CD4-positive, alpha-beta T cell treated with Interleukin-17A for 1 hour (primary cell): ENCODE data around the gene NTM.

Source experiments
- DNase-seq: peaks from one replicate; pipeline ENCODE4 v3.0.0-alpha.2; 2020

NTM gene

DNA sequence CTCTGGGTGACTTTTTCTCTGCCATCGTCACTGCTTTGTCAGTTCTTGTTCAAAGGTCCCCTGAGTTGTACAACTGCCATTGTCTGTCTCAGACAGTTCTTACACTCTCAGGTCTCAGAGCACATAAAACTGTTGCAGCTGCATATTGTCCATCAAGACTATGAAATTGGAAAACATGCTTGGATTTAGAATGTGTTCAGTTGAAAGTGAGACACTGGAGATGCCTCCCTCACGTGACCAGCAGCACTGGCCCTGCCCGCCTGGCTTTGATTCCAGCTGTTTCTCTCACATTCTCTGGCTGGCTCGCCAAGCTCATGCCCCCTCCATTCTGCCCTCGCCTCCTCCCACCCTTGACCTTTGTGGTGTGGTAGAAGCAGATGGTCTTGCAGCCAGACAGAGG is 244.2 kb downstream of the NTM start:
- DNase-seq: no peak

DNA sequence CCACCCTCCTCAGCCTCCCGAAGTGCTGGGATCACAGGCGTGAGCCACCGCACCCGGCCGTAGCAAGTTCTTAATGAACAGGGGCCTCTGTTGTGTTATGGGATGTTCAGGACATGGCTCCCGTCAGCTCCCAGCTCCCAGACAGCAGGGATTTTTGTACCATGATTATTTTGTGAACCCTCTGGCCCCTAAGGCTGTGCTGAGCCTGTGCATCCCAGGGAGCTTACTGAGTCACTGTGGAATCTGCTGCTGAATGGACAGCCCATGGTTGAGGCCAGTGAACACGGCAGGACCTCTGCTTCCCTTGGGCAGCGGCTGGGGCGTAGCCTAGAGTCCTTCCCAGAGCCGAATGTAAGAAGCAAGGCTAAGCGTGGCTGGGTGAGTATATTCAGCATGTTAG is 245.2 kb downstream of the NTM start:
- no peak for DNase-seq

DNA sequence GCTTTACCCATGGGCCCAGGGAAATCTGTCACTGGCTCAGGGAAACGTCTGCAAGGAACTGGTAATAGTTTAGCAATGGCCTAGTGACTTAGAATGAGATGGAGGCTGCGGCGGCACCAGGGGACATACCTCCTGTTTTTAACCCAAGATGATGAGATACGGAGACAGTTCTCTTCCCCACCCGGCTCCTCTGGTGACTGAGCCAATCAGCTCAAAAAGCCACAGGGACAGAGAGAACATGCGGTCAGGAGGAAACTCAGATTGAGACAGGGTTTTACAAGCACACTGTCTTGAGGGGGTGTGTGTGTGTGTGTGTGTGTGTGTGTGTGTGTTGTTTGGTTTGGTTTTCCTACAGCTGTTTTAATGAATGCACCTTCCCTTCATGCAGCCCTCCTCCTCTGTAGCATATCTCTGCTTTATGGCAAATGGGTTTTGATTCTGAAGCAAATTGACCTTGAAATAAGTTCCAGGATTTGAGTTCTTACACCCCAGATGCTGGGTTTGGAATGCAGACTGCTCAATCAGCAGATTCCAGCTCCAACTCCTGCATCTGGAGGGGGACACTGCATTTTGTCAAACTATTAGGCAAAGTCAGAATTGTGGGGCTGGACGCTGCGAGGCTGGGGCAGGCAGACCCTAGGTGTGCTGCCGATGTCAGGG is 246.2 kb downstream of the NTM start:
- DNase-seq: no peak

DNA sequence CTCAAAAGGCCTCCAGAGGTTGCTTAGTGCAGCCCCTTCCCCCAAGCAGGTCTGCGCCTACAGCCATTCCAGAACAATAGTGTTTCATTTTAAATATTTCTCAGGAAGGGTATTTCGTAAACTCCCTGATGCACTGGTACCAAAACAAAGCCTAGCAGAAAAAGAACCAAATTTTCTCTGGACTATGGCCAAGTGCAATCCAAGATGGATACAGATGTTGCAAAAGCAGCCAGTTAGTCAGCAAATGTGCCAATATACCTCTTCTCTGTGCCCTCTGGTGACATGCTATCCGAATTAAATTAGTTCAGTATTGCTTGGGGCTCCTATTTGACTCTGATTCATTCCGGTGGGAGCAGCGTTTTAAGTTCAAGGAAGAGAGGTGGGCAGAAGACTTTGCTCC is 247.8 kb downstream of the NTM start:
- DNase-seq: no peak

DNA sequence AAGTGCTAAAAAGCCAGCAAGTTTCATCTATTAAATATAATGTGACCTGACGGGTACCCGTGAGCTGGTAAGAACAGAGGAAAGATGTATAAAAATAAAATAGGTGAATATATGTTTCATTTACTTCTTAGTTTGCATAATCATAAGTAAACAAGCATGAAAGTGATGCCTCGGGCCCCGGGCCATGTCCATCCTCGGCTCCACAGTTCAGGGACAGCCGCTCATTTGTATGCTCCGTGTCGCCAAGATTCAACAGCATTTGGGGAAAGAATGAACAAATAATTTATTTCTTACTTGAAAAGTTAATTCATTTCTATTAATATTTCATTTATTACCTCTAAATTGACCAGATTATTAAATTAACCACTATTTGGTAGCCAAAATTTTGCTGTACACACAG is 251.8 kb downstream of the NTM start:
- DNase-seq: no peak

DNA sequence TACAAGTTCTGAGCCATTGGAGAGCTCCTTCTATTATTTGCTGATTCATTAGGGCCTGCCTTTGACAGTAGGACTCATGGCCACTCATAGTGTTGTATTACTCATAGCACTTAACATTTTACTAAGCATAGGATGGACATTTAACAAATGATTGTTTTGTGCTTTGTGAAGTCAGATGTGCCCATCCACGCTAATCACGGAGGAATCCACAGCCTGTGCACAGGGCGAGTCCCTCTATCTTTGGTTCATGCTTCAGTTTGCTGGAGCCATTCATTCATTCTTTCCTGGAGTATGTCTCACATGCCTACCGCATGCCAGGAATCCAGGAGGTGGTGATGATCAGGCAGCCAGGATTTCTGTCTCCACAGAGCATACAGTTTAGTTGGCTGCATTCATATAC is 254.1 kb downstream of the NTM start:
- no peak for DNase-seq

DNA sequence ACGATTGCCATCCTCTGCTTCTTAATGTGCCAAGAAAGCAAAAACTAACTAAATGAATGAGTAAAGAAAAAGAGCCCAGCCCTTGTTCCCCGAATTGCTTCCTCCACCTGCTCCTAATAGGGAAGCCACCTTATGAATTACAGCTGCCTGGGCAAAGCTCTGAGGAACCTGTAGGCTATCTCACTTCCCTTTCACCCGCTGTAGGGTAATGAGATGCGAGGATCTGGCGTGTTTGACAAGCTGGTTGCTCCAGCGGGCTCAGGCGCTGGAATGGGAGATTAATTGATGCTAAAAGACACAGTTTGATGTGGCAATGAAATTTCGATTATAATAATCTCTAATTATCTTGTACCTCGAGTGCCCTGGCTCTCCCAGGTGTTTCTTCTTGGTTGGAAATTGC is 256.4 kb downstream of the NTM start:
- DNase-seq: no peak

DNA sequence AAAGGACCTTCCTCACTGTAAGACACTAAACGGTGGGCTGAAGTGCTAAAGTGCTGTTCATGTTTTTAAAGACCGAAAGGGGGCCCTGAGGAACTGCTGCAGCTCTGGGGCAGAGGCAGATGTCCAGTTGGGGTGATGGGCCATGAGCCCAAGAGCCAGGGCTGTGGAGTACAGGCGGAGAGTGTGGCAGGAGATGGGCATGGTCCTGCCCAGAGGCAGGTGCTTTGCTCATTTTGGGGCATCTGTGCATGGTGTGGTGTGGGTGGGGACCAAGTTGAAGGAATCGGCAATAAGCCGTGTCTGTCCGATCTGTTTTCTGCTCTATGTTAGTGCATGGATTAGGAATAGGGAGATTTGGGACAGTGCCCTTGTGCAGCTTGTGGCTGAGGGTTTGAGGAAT is 258.3 kb downstream of the NTM start:
- no peak for DNase-seq

DNA sequence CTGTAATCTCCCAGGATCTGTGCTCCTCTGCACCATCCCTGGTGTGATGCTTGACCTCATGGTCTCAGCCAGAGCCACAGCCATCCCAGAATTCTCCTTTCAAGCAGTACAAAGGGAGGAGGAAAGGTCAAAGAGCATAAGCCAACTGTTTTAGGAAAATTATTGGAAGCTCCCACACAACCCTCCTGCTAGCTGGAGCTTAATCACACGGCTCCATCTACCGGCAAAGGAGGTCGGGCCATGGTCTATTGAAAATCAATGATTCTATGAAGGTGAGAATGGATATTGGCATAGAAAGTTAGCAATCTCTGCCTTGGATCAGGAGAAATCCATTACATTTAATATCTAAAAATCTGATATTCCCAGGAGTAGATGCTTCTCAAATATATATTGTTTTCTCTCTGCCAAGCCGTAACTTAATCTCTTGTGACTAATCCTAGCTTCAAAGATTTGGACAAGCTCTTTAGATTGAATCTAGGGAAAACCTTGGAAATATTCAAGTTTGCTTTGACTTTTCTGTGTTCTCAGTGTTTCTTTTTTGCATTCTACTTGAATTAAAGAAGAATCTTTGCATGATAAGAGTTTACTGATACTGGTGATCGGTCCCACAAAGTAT is 259.6 kb downstream of the NTM start:
- no peak for DNase-seq

DNA sequence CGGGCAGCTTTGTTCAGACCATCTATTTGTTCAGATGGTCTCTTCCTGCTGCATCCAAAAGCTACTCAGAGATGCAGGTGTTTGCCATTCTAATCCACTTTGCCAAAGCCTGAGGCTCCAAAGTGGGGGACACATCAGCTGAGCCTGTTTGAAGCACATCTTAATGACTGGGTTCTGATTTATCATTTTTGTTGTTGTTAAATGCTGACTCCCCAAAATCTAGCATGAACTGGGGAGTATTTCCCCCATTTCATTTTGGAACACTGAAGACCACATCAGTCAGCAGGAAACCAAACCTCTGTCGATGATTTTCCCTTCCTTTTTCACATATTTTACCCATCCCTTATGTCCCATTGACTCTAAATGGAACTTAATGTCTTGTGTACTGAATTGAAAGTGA is 262.6 kb downstream of the NTM start:
- DNase-seq: no peak

DNA sequence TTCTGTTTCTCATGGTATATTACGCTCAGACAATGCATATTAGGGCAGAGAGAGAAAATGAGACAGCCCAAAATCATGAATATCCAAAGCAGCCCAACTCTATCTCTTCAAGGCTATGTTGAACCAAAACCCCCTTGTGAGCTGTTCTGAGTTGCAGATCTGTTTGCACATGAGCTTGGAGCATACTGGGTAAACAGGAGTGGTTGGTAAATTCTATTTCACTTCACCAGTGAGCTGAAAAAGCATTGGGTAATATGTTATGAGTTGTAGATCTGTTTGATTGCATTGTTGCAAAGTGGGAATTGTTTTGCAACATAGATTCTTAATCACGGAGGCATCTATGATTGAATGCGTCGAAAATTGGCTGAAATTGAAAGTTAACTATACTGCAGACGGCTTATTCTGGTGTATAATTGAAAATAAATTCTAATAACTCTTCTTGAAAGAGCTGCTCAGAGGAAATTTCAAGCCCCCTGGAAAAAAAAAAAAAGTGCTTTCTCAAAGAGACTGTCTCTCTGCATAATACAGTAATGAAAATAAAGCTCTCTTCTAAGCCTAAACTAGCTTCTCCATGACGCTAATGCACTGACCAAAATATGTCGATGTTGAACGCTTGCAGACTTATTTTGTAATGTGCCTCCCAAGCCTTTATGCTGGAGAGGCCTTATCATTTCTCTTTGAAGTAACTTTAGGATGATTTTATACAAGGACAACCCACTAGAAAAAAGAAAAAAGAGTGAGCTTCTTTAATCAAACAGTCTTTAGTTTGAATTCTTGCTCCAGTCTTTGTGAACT is 263.7 kb downstream of the NTM start:
- DNase-seq: no peak

DNA sequence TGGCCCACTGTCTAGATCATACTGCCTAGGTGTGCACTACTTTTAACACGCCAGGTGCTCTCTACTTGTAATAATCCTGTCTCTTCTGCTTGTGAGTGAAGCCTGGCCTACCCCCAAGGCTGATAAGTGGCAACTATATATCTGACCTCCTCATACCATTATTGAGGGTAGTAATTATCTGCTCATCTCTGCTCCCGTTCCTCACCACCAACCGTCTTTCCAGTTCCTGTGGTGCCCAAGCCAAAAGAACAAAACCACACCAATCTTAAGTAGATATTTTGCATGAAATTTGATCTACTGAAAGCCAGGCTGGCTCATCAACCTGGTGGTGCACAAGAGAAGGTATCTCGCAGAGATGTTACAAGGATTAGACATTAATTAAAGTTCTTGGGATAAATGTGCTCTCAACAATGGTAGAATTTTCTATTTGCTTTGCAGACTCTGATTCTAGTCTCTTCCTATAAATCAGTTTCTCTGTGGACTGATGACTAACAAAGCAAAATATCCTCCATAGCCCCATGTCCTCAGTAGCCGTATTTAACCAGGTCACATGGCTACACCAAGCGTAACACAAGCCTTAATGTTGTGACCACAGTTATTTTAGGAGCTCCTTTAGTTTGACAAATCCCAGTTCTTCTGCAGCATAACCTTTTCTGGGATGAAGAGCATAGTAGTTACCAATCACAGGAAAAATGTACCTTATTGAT is 267.2 kb downstream of the NTM start:
- no peak for DNase-seq

DNA sequence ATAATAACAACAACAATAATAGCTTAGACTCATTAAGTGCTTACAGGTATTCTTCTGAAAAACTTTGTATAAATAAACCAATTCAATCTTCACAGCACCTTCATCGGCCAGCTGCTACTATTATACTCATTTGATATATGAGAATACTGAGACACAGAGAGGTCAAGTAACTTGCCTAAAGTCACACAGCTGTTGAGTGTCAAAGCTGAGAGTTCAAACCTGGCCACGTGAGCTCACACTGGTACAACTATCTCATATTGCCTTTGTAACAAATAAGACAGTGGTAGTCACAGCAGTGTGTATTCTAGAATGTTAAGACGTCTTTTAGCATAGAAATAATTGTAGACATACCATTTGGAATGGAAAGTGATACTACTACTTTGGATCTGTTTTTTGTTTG is 268.5 kb downstream of the NTM start:
- no peak for DNase-seq

DNA sequence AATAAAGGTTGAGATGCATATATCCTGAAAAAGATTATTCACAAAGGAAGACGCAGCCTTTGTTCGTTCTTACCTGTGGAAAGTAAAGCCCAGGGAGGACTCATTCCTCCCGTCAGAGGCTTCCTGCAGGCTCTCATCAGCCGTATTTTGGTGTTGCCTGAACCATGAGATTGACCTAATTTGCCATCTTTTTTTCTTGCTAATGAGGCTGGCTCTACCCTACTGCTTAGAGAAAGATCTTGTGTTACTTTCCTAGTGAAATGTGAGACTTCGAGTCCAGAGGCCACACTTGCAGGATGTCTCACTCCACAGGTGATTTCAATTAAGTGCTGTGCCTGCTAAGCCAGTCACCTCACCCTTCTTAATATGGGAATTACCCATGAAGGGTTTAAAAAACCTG is 269.9 kb downstream of the NTM start:
- no peak for DNase-seq

DNA sequence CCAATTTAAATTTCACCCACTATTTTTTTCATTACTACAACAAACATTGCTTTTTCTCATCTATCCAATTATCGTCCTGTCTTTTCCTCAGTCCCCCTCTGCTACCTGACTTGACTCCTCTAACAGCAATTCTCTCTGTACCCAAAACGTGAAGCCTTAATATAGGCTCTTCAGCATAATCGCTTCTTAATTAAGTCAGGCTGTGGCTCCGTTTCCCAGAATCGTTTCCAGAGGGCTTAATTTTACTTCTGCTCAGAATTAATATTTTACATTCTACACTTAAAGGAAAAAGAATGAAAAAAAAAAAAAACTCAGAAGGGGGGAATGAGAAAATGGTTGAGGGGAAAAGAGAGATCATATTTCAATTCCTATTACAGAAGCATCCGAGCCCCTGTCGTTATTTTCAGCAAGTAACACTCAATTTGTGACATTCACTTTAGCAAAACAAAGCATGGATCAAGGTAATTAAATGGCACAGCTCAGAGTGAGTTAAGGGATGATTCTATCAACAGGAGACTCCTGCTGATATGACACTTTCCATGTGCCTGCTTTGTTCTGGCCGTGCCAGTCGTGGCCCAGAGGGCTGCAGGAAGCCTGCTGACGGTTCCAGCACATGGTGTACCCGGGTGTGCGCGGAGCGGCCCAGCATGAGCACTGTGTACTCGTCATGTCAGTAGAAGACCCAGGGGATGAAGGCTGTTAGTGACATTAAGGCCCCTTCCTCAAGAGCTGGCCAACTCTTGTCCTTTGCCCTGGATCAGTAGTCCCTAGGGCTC is 272.5 kb downstream of the NTM start:
- no peak for DNase-seq

DNA sequence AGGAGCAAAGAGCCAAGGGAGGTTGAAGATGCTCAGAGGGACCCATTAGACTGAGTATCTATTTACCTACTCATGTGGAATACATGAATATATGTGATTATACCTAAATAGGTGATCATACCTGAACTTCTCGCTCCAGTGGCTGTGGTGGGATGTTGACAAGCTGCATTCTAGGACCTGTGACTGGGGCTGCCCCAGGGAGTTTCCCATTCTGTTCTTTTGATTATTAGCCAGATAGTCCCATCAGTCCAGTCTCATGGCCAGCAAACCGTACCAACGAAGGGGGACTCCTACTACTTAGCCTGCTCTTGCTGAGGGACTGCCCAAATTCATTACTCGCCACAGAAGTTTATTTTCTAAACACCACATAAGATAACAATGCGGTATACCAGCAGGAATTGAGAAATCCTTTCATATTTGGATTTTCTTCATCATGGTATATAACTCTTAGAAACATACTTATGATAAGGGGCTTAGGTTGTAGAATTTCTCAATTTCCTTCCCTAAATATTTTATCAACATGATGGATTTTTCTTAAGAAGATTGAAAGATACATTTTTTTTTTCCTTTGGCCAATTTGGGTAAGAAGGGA is 273.9 kb downstream of the NTM start:
- DNase-seq: no peak

DNA sequence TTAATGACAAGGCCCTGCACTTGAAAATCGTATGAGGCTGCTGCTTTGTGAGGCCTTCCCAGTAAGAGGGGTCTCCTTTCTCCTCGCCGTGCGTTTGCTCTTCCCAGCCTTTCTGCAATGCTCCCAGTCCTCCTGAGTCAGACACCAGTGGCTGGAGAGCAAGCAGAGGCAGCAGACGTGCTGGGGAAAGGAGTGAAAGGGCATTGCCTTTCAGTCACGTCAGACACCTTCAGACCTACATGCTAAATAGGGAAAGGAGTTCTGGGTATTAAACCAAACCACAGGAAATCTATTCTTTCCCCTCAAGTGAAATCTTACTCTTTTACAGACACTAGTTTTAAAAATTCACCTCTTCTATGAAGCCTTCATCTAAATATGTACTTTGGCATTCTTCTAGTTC is 274.8 kb downstream of the NTM start:
- no peak for DNase-seq

DNA sequence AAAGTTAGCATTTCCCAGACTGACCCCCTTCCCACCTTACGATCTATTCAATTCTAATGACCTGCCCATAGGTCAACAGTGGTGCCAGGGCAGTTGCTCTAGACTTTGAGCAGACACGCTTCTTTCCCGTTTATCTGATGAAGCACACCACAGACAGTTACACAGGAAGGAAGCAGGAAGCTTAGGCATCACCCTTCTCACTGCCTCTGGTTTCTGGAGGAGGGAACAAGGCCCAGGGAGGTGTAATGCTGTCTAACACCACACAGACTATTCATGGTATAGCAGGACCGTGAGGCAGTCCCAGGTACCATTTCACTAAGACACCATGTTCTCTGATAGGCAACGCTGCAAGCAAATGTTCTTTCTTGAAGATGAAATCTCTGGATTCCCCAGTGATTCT is 279.4 kb downstream of the NTM start:
- no peak for DNase-seq

DNA sequence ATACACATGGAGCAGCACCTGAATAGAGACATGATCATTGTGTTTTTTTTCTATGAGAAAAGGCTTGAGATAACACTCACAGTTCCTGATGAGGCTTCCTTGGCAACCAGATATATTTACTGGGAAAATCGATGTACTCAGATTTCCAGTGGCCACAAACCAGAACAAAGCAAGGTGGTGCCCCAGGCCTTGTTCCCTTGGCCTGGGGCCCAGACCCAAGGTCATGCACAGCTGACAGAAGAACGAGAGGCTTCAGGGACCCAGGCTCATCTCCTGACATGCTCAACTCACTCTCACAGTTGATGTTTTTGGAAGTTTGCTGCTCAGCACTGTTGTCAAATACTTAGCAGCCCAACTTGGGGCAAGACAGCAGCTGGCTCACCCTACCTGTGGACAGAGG is 281.8 kb downstream of the NTM start:
- DNase-seq: no peak

DNA sequence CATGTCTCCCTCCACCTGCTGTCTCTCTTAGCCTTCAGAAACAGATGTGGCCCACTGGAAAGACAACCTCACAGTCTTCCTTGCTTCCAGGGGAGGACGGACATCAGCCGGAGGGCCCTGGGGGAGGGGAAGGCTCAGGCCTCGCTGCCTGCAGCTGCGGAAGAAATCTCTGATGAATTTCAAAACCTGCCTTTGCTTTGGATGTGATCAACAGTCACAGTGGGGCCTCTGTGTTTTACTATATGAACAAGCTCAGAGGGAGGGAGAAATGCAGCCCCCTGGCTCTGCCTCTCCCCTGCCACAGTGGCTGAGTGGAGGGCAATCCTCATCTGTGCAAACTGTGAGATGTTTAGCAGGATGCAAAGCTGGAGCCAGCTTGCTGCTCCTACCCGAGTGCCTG is 282.8 kb downstream of the NTM start:
- no peak for DNase-seq

DNA sequence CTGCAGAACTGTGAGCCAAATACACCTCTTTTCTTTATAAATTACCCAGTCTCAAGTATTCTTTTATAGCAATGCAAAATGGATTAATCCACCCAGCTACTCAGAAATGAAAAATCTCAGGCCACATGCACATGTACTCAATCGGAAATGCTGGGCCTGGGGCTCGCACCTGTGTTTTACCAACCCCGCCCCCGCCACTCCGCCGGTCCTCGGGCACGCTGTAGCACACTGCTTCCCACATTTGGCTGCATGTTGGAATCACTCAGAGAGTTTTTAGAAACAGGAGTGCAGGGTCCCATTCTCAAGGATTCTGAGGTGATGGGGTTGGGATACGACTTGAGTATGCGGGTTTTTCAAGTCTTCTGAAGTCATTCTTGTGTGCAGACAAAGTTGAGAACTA is 284.4 kb downstream of the NTM start:
- DNase-seq: no peak

DNA sequence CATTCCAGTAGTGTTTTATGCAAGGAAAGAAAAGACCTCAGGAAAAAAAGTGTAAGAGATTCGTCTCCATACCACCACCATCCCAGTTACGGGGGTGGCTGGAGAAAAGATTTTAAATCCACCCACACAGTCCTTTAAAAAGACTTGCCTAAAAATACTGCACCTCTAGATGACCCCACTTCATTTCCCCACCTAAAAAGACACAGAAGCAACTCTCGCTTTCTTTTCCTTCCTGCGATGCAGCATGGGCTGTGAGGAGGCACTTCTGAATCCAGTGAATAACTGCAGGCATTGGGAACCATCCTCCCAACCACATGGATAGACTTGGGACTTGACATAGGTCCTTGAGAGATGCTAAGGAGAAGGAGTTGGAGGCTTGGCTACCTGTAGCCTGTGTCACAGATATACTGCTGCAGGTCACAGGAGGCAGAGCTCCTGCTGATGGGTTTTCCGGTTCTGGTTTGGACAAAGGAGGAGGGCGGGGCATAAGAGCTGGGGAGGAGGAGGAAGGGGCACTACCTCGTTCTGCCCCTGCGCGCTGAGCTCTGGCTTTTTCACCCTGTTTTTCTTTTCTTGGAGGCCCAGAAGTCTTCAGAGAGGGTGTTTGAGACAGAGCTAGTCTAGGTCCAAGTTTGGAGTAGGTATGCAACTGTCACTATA is 285.9 kb downstream of the NTM start:
- no peak for DNase-seq
